LNCAP (cell line): Measurements from ENCODE around the gene RHOF.

Experiments
- TF ChIP-seq, protein P1 (sequence below): fragments of 450-650 bp; IDR thresholded peaks from 2 replicates; pipeline ENCODE4 v1.5.1; 2017; ENCODE audit warnings: mild to moderate bottlenecking

The RHOF gene

DNA sequence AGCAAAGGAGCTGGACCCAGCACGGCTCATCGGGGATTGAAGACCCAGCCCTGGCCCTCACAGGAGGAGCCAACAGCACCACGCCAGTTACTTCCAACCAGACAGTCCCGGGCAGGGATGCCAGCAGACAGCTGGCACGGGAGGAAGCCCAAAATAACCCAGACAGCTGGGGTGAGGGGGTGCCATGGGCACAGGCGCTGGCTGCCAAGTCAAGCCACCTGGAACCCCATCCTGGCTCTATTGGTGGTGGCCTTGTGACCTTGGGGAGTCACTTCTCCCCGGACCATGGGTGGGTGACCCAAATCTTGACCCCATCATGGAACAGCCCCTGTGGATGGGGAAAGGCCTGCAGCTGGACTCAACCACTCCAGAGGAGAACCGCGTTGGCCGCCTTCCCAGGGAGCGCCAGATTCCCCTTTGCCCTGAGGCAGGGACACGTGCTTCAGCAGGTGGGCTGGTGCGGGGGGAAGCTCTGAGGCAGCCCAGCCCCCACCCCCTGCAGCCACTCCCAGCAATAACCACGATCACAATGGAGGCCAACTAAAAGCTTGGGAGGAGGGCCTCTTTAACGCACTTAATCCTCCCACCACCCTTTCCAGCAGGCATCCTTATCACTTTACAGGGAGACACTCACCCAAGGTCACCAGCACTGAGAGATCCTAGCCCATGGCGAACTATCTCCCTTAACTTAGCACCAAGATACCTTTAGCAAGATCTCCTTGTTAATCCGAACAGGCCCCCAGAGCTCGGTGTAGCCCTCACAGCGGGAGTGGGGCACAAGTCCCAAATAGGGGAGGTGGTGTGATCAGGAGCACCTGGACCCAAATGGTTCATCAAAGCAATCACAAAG, 4.7 kb upstream of the RHOF start:
- TF ChIP-seq, protein P1, sequence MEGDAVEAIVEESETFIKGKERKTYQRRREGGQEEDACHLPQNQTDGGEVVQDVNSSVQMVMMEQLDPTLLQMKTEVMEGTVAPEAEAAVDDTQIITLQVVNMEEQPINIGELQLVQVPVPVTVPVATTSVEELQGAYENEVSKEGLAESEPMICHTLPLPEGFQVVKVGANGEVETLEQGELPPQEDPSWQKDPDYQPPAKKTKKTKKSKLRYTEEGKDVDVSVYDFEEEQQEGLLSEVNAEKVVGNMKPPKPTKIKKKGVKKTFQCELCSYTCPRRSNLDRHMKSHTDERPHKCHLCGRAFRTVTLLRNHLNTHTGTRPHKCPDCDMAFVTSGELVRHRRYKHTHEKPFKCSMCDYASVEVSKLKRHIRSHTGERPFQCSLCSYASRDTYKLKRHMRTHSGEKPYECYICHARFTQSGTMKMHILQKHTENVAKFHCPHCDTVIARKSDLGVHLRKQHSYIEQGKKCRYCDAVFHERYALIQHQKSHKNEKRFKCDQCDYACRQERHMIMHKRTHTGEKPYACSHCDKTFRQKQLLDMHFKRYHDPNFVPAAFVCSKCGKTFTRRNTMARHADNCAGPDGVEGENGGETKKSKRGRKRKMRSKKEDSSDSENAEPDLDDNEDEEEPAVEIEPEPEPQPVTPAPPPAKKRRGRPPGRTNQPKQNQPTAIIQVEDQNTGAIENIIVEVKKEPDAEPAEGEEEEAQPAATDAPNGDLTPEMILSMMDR, result no peak

DNA sequence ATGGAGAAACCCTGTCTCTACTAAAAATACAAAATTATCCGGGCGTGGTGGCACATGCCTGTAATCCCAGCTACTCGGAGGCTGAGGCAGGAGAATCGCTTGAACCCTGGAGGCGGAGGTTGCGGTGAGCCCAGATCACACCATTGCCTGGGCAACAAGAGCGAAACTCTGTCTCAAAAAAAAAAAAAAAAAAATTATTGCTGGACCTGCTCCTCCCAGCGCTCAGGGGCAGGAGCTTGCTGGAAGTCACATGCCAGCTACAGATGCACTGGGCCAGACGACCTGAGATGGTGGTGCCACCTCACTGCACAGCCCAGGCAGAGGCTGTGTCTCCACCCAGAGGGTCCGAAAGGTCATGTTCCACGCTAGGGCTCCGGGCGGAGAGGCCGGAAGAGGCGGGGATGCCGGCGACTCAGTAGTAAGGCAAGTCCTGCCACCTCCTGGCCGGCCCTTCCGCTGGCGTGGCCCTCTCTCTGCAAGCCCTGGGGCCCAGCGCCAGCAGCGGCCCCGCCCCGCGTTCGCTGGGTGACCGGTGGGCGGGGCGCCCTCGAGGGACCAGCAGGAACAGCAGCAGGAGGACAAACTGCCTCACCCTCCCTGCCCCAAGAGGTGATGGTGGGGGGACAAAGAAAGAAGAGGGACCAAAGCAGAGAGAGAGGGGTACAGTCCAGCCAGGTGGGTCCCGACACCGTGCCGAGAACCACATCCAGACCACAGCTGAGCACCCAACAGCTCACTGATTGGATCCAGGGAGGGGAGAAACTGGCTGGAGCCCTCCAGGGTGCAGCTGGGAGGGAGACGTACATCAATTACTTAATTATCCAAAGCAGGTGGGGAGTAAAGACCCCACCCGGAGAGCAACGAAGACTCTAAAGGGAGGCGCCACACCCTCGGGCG, 3.6 kb upstream of the RHOF start:
- TF ChIP-seq, protein P1, result peak; percentile 31; the same call in 1 of the 2 replicates

DNA sequence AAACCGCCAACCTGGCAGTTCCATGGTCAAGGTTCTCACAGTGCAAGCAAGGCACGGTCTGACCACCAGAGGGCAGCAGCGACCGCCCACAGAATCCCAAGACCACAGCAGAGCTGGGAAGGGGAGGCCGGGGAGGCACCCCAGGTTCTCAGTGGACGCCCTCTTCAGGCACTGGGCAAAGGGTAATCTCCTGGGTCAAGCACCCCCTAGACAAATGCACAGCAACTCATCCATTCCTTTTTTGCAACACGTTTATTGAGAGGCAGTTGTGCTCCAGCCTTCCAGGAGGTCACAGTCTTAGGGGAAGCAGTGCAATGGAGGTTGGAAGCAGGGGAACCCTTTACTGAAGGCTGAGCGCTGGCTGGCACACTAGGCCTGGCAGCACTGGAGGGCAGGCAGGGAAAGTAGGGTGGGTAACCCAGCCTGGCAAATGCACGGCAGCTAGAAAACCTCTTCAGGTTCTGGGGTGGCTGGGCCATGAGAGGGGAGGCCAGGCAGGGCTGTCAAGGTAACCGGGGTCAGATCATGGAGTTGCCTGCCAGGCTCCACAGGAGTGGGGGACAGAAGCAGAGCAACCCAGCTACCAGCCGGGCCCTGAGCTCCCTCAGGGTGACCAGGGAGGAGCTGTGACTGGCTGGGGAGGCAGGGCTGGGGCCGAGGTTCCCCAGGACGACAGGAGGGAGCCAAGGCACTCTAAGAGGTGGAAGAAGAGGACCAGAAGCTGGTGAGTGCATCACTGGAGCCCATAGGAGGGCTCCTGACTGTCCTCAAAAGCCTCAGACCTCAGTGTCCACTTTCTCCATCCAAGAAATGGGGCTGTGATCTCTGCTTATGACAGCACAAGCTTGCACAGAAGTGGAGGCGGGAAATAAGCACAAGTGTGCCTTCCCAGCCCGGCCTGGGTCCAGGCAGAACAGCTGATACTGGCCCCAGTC, 1.8 kb upstream of the RHOF start:
- TF ChIP-seq, protein P1, result peak; percentile 92

DNA sequence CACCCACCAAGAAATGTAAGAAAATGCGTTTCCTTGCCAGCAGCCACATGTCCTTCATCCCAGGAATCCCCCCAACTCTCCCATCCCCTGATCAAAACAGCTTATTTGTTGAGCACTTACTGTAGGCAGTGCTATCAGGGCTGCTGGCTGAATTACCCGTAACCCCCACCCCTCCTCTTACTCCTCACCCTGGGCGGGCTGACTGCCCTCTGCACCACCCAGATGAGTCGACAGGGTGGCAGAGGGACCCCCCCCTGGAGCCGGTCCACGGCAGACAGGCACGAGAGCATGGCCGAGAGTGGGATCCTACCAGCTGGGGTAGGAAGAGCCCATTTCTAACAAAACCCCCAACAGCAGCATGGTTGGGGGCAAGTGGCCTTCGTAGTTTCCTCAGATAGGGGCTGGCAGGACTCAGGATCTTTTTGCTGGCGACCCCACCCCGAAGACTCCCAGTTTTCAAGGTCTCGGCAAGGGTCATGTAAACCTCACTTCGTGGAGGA, 1.1 kb upstream of the RHOF start:
- TF ChIP-seq, protein P1, result no peak

DNA sequence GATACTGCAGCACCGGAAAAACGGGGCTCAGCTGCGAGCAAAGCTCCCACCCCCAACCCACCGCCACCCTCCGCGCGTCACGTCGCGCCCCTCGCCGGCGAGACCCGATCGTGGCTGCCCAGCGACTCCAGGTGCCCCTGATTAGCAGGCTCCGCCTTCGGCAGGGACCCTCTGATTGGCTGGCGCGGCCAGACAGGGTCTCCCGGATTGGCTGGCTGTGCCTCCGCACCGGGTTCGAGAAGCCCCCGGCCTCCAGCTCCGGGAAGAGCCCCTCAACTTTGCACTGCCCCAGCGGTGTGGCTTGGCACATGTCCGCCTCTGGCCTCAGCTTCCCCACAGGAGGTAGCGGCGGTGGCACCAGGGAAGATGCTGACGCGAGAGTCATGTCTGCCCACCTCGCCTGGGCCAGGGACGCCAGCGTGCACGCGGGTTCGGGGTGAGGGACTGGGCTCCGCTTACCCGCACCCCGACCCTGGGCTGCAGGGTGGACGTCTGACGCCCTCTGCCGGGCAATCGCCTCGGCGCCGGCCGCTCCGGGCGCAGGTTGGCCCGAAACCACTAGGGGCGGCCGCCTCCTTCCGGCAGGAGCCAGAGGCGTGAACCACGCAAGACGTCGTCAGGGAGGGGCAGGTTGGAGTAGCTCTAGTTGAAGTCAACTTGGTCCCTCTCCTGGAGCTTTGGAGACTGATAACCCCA, 498 bp upstream of the RHOF start:
- TF ChIP-seq, protein P1, result peak; percentile 98

DNA sequence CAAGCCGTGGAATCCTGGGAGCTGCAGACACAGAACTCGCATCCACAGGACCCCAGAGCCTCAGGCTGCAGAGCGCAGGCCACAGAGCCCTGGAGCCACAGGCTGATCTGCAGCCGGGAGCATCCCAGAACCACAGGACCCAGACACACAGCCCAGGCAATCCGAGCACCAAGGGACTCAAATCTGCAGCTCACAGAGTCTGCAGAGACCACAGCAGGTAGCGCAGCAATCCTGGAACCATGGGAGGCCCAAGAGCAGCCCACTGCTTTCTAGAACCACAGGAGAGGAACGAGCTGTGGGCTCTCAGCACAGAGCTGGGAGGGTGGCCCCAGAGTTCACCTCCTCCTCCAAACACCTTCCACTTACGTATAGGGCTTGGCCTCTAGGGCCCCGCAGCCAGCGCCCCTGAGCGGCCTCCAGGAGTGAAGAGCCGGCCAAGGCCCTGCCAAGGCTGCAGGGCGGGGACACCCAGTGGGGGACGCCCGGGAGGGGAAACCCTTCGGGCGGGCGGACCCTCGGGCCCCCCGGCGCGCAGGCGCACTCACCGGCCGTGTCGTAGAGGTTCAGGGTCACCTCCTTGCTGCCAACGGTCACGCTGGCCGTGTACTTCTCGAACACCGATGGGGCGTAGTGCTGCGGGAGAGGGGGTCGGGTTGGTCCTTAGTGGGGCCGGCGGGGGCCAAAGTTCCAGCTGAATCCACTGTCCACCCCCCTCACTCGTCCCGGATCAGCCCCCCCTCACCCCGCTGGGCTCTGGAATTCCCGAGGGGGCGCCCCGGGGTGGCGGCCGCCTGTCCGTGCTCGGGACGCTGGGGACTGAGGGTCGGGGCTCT, 665 bp downstream of the RHOF start:
- TF ChIP-seq, protein P1, result no peak
